Heart right ventricle (tissue), 16 donors: Measurements from ENCODE around the gene HBP1. TPM values are rescaled to one million over a fixed set of nuclear protein-coding genes. Genes with fewer than 3 reads are reported as not detected.

Source experiments
- ATAC-seq, 8 donors: fragments of 200-7000 bp; cut with Tn5 transposase; one replicate each; pipeline ENCODE4 v1.9.1; 2020; ENCODE audit warnings: mild to moderate bottlenecking in 8 of 8, moderate library complexity in 8 of 8, moderate number of reproducible peaks in 1 of 8
- DNase-seq, 2 donors: peaks; one replicate each; pipeline ENCODE4 v3.0.0-alpha.2; 2020
- H3K27ac ChIP-seq, 10 donors: fragments of 200-600 bp; sonication (generic) in 2 of 10; one replicate each; pipeline versions ENCODE4 v1.5.0 to v1.8.0; 2020 to 2022; ENCODE audit warnings: mild to moderate bottlenecking in 3 of 10
- H3K27me3 ChIP-seq, 7 donors: fragments of 200-600 bp; one replicate each; pipeline ENCODE4 v1.8.0; 2021 to 2022; ENCODE audit warnings: mild to moderate bottlenecking in 2 of 7
- H3K36me3 ChIP-seq, 9 donors: fragments of 200-600 bp; sonication (generic) in 1 of 9; one replicate each; pipeline versions ENCODE4 v1.5.0 to v1.8.0; 2020 to 2022; ENCODE audit warnings: mild to moderate bottlenecking in 2 of 9
- H3K4me1 ChIP-seq, 9 donors: fragments of 200-600 bp; sonication (generic) in 1 of 9; one replicate each; pipeline versions ENCODE4 v1.5.0 to v1.8.0; 2020 to 2022; ENCODE audit warnings: mild to moderate bottlenecking in 4 of 9
- H3K4me3 ChIP-seq, 10 donors: fragments of 200-600 bp; sonication (generic) in 2 of 10; one replicate each; pipeline versions ENCODE4 v1.5.0 to v1.8.0; 2020 to 2022; ENCODE audit warnings: mild to moderate bottlenecking in 7 of 10, moderate library complexity in 2 of 10
- H3K9me3 ChIP-seq, 11 donors: fragments of 200-600 bp in 10 of 11; sonication (generic) in 2 of 11; one replicate each; pipeline versions ENCODE4 v1.5.0 to v1.8.0; 2013 to 2022; ENCODE audit warnings: mild to moderate bottlenecking in 2 of 11, control low read depth in 1 of 11, moderate library complexity in 1 of 11
- CTCF ChIP-seq, 9 donors: fragments of 200-600 bp; sonication (generic) in 2 of 9; IDR thresholded peaks; one replicate each; pipeline versions ENCODE4 v1.5.0 to v1.8.0; 2021 to 2022; ENCODE audit warnings: antibody characterized with exemption in 9 of 9, mild to moderate bottlenecking in 5 of 9, moderate library complexity in 1 of 9
- WGBS, 2 donors: extraction: QIAGEN DNeasy Blood & Tissue Kit; methylation state at CpG; one replicate each; pipeline ENCODE4 v1.1.7; 2013; ENCODE audit warnings: inconsistent platforms in 1 of 2; 5-methylcytosine and 5-hydroxymethylcytosine counted together
- intact Hi-C, 10 donors: fragments of 100-400 bp; cut with DNase I; formaldehyde crosslinking; loops; one replicate each; pipeline versions ENCODE4 v1.11.1 to v1.14.2; 2022
- polyA plus RNA-seq, 2 donors: library from polyadenylated mRNA; stranded (reverse); fragments of 200-250 nt; gene quantifications; one replicate each; pipeline ENCODE4 v1.2.3, GENCODE V29; 2013
- total RNA-seq, 10 donors: library from RNA; stranded (reverse); fragmentation: NEBNext Ultra II Directional in 3 of 10; extraction: Animal tissue kit (Norgen Biotek cat#: 25700) in 3 of 10; gene quantifications; one replicate each; pipeline versions ENCODE4 v1.2.1 to v1.2.4, GENCODE V29; 2021 to 2023
- donor health status: Arrhythmogenic right ventricular cardiomyopathy.
- donor health status: ischemic (EF 13 %, LVEDD 7.1; RV severe dilation, severe dysfunction).
- donor health status: healthy with polysubstance abuse.
- donor health status: DM: no; HTN: yes; CAD: no.
- donor health status: DM: no; HTN: no; CAD: no.
- donor health status: ischemic (EF 25% LVEDD 6.9; RV normal size, moderate dysfunction).
- donor health status: ischemic (EF 25% LVEDD 5.7; RV mildly dilated, moderate dysfunction).
- donor health status: healthy.
- donor health status: DM: yes; HTN: yes; CAD: no.
- donor health status: Ischemic cardiomyopathy.
- donor health status: ischemic (EF 35%, LVEDD 5.7; RV mildly dilated, moderate dysfunction).
- donor health status: nonischemic (EF 11% LVEDD 7.7; RV severe dilation, severe dysfunction).
- donor health status: DM: yes; HTN: yes; CAD: no.
- donor health status: PGD.
- donor health status: ischemic (EF 29% LVEDD 5.4; RV normal size, mild dysfunction).
- donor health status: nonischemic (EF 23%, LVEDD 6.1; RV moderate dilation, normal function).

HBP1 gene
- total and polyA plus RNA-seq, 12 donors = 21.4 to 80.3 (median 60.3) TPM

GRCh38 chr7:107123392-107123791, 45.4 kb upstream of the HBP1 start:
- WGBS, 2 donors = 95 to 98% methylated on average over 4 of the region's 4 CpGs
- H3K4me3 ChIP-seq = no peak overlapping the region
- no peaks in the 10 kb centered on the region for H3K9me3 ChIP-seq
- no peak for TF ChIP-seq CTCF (IDR thresholded peaks at IDR 0.05)
- H3K36me3 ChIP-seq = no peaks in the 10 kb centered on the region
- peaks cover 0 to 13% (median 5%) of the 10 kb centered on the region in 9 donors for H3K4me1 ChIP-seq
- DNase-seq (no peak), ATAC-seq (no peak)
- intact Hi-C loops = no loop called here
- H3K27ac ChIP-seq = no peak overlapping the region
- H3K27me3 ChIP-seq = no peaks in the 10 kb centered on the region

GRCh38 chr7:107125475-107125874, 43.3 kb upstream of the HBP1 start:
- Histone ChIP-seq H3K4me1 (no peaks in the 10 kb centered on the region), H3K36me3 (no peaks in the 10 kb centered on the region), H3K27me3 (no peaks in the 10 kb centered on the region), H3K27ac (peak overlapping the region in 1 of 10 donors; percentile 64), H3K9me3 (no peaks in the 10 kb centered on the region), H3K4me3 (no peak overlapping the region)
- no peak for DNase-seq
- 84 to 94% methylated on average over 5 of the region's 5 CpGs for WGBS, 2 donors
- intact Hi-C loops = no loop called here
- ATAC-seq = no peak
- TF ChIP-seq CTCF (IDR thresholded peaks at IDR 0.05) = no peak

GRCh38 chr7:107128217-107128616, 40.6 kb upstream of the HBP1 start:
- H3K27me3 ChIP-seq = no peaks in the 10 kb centered on the region
- 87 to 89% methylated on average over 2 of the region's 2 CpGs for WGBS, 2 donors
- no peaks in the 10 kb centered on the region for H3K4me1 ChIP-seq
- TF ChIP-seq CTCF (IDR thresholded peaks at IDR 0.05) = no peak
- H3K9me3 ChIP-seq = no peaks in the 10 kb centered on the region
- no peak for DNase-seq
- H3K27ac ChIP-seq = no peak overlapping the region
- intact Hi-C loops = no loop called here
- H3K36me3 ChIP-seq = no peaks in the 10 kb centered on the region
- ATAC-seq = no peak
- H3K4me3 ChIP-seq = no peak overlapping the region

GRCh38 chr7:107128748-107129147, 40.1 kb upstream of the HBP1 start:
- no peaks in the 10 kb centered on the region for H3K4me1 ChIP-seq
- no peak for ATAC-seq
- TF ChIP-seq CTCF (IDR thresholded peaks at IDR 0.05) = no peak
- H3K4me3 ChIP-seq = no peak overlapping the region
- no peaks in the 10 kb centered on the region for H3K27me3 ChIP-seq
- H3K9me3 ChIP-seq = no peaks in the 10 kb centered on the region
- no peak overlapping the region for H3K27ac ChIP-seq
- WGBS, 2 donors = 95% methylated on average over 3 of the region's 3 CpGs
- no peaks in the 10 kb centered on the region for H3K36me3 ChIP-seq
- no peak for DNase-seq
- intact Hi-C loops = no loop called here
